ENCODE results near the gene UBL5.

DNA sequence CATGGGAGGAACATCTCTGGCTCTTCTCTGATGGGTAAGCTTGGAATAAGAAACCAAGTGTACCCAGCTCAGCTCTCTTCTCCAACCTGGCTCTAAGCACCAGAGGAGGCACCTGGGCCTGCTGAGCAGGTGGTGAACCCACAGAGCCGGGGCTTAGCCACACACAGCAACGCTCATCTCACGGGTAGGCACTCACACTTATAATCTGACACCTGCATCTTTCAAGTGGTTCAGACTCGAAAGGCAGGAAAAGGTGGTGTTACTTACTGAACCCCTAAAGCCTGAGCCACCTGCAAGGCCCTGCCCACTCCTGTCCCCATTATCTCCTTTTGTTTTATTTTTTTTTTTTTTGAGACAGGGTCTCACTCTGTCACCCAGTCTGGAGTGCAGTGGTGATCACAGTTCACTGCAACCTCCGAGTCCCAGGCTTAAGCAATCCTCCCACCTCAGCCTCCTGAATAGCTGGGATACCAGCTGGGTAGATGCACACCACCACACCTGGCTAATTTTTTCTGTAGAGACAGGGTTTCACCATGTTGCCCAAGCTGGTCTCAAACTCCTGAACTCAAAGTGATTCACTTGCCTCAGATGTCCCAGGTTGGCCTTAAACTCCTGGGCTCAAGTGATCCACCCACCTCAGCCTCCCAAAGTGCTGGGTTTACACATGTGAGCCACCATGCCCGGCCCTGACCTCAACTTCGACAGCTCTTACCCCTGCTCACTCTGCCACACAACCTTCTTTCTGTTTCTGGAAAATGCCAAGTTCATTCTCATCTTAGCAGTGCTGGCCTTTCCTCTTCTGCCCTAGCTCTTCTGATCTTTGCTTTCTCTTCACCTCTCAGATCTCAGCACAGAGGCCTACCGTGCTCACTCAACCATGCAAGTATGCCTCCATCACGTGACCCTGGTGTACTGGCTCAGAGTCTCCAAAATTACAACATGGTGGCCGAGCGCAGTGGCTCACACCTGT, 18.6 kb upstream of the UBL5 start:
- TF ChIP-seq, protein P1, sequence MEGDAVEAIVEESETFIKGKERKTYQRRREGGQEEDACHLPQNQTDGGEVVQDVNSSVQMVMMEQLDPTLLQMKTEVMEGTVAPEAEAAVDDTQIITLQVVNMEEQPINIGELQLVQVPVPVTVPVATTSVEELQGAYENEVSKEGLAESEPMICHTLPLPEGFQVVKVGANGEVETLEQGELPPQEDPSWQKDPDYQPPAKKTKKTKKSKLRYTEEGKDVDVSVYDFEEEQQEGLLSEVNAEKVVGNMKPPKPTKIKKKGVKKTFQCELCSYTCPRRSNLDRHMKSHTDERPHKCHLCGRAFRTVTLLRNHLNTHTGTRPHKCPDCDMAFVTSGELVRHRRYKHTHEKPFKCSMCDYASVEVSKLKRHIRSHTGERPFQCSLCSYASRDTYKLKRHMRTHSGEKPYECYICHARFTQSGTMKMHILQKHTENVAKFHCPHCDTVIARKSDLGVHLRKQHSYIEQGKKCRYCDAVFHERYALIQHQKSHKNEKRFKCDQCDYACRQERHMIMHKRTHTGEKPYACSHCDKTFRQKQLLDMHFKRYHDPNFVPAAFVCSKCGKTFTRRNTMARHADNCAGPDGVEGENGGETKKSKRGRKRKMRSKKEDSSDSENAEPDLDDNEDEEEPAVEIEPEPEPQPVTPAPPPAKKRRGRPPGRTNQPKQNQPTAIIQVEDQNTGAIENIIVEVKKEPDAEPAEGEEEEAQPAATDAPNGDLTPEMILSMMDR (IDR thresholded peaks at IDR 0.05; ENCODE audit: insufficient read depth, low read depth, low read length), result no peak
- no peak for TF ChIP-seq EZH2 (IDR thresholded peaks at IDR 0.05; ENCODE audit: insufficient read depth, low read length)

All from astrocyte (in vitro differentiated cells and primary cell).